Stimulated activated CD8-positive, alpha-beta memory T cell treated with anti-CD3 and anti-CD28 coated beads, Interleukin-2, amount 100 ng/mL, for 1 hour (primary cell): ENCODE results near the gene EEIG2.

Experiments
- DNase-seq, 2 donors: peaks; one replicate each; pipeline ENCODE4 v3.0.0-alpha.2; 2020; ENCODE audit warnings: low read depth in 2 of 2

Gene EEIG2

GRCh38 chr1:108583757-108584427, 24.0 kb downstream of the EEIG2 start:
- DNase-seq, result no peak

- DNase-seq, result no peak
Measured at GRCh38 chr1:108584428-108584856, 24.5 kb downstream of the EEIG2 start.

GRCh38 chr1:108585313-108585712, 25.4 kb downstream of the EEIG2 start:
- DNase-seq, result no peak

- DNase-seq, result no peak
Measured at GRCh38 chr1:108590441-108590840, 30.5 kb downstream of the EEIG2 start.

GRCh38 chr1:108590957-108591356, 31.1 kb downstream of the EEIG2 start:
- DNase-seq, result no peak

- no peak for DNase-seq
Measured at GRCh38 chr1:108591466-108591865, 31.6 kb downstream of the EEIG2 start.

- DNase-seq, result no peak
Measured at GRCh38 chr1:108592030-108592759, 32.3 kb downstream of the EEIG2 start.

- no peak for DNase-seq
Measured at GRCh38 chr1:108593448-108593847, 33.5 kb downstream of the EEIG2 start.

- no peak for DNase-seq
Measured at GRCh38 chr1:108595507-108595906, 35.6 kb downstream of the EEIG2 start.

GRCh38 chr1:108597041-108597440, 37.1 kb downstream of the EEIG2 start:
- DNase-seq, result no peak

GRCh38 chr1:108598340-108598739, 38.4 kb downstream of the EEIG2 start:
- DNase-seq, result no peak

- DNase-seq, result no peak
Measured at GRCh38 chr1:108600504-108600903, 40.6 kb downstream of the EEIG2 start.

- DNase-seq, result no peak
Measured at GRCh38 chr1:108601708-108602410, 42.0 kb downstream of the EEIG2 start.

- DNase-seq, result no peak
Measured at GRCh38 chr1:108605633-108606032, 45.7 kb downstream of the EEIG2 start.

- DNase-seq, result no peak
Measured at GRCh38 chr1:108606478-108606877, 46.6 kb downstream of the EEIG2 start.

- DNase-seq, result no peak
Measured at GRCh38 chr1:108609483-108610049, 49.7 kb downstream of the EEIG2 start.
